Measurements from ENCODE around the gene MYO5B.

Gene MYO5B

GRCh38 chr18:49961271-49961670 lies 233.7 kb downstream of the MYO5B start:
- DNase-seq, result no peak

GRCh38 chr18:49960376-49960775 lies 234.6 kb downstream of the MYO5B start:
- no peak for DNase-seq

GRCh38 chr18:49959176-49959575 lies 235.8 kb downstream of the MYO5B start:
- DNase-seq, result no peak

GRCh38 chr18:49955263-49955662 lies 239.7 kb downstream of the MYO5B start:
- no peak for DNase-seq

GRCh38 chr18:49953391-49953790 lies 241.6 kb downstream of the MYO5B start:
- no peak for DNase-seq

GRCh38 chr18:49949951-49950395 lies 245.0 kb downstream of the MYO5B start:
- DNase-seq, result no peak

- DNase-seq, result no peak
Observed at GRCh38 chr18:49948975-49949374, 246.0 kb downstream of the MYO5B start.

GRCh38 chr18:49944663-49945062 lies 250.3 kb downstream of the MYO5B start:
- DNase-seq, result no peak

- no peak for DNase-seq
Observed at GRCh38 chr18:49936821-49937220, 258.1 kb downstream of the MYO5B start.

- no peak for DNase-seq
Observed at GRCh38 chr18:49935215-49935614, 259.7 kb downstream of the MYO5B start.

GRCh38 chr18:49934457-49934856 lies 260.5 kb downstream of the MYO5B start:
- no peak for DNase-seq

- no peak for DNase-seq
Observed at GRCh38 chr18:49933530-49934128, 261.3 kb downstream of the MYO5B start.

- DNase-seq, result no peak
Observed at GRCh38 chr18:49931760-49932159, 263.2 kb downstream of the MYO5B start.

- DNase-seq, result no peak
Observed at GRCh38 chr18:49931179-49931578, 263.8 kb downstream of the MYO5B start.

- no peak for DNase-seq
Observed at GRCh38 chr18:49926106-49926745, 268.7 kb downstream of the MYO5B start.

GRCh38 chr18:49924293-49924983 lies 270.5 kb downstream of the MYO5B start:
- DNase-seq, result no peak

- DNase-seq, result no peak
Observed at GRCh38 chr18:49922228-49922627, 272.7 kb downstream of the MYO5B start.

GRCh38 chr18:49921318-49921985 lies 273.5 kb downstream of the MYO5B start:
- no peak for DNase-seq

- no peak for DNase-seq
Observed at GRCh38 chr18:49920731-49921130, 274.2 kb downstream of the MYO5B start.

- DNase-seq, result no peak
Observed at GRCh38 chr18:49917742-49918141, 277.2 kb downstream of the MYO5B start.

GRCh38 chr18:49915352-49915751 lies 279.6 kb downstream of the MYO5B start:
- DNase-seq, result no peak

- no peak for DNase-seq
Observed at GRCh38 chr18:49913221-49913620, 281.7 kb downstream of the MYO5B start.

- DNase-seq, result peak; percentile 73
Observed at GRCh38 chr18:49911427-49911826, 283.5 kb downstream of the MYO5B start.

GRCh38 chr18:49910986-49911385 lies 284.0 kb downstream of the MYO5B start:
- DNase-seq, result no peak
